NCI-H510A treated with DMSO at 0.1 percent for 48 hours (cell line): ENCODE measurements around the gene GPX4.

Source experiments
- DNase-seq: peaks from one replicate; lab custom pipeline; 2025; lab: John Stamatoyannopoulos, UW

The GPX4 gene

GRCh38 chr19:1068009-1069001, 35.5 kb upstream of the GPX4 start:
- no peak for DNase-seq

GRCh38 chr19:1069009-1069779, 34.6 kb upstream of the GPX4 start:
- DNase-seq, result no peak

GRCh38 chr19:1070576-1070930, 33.2 kb upstream of the GPX4 start:
- DNase-seq, result no peak

GRCh38 chr19:1070931-1071791, 32.6 kb upstream of the GPX4 start:
- DNase-seq, result no peak

- no peak for DNase-seq
Observed at GRCh38 chr19:1072371-1073015, 31.3 kb upstream of the GPX4 start.

- no peak for DNase-seq
Observed at GRCh38 chr19:1073063-1073955, 30.5 kb upstream of the GPX4 start.

- no peak for DNase-seq
Observed at GRCh38 chr19:1073956-1074517, 29.8 kb upstream of the GPX4 start.

GRCh38 chr19:1074544-1075283, 29.1 kb upstream of the GPX4 start:
- peak; percentile 56 for DNase-seq

- no peak for DNase-seq
Observed at GRCh38 chr19:1076046-1076386, 27.8 kb upstream of the GPX4 start.

GRCh38 chr19:1076951-1077350, 26.8 kb upstream of the GPX4 start:
- DNase-seq, result no peak

GRCh38 chr19:1079566-1080111, 24.2 kb upstream of the GPX4 start:
- DNase-seq, result peak; percentile 66

GRCh38 chr19:1080360-1081161, 23.2 kb upstream of the GPX4 start:
- DNase-seq, result no peak

GRCh38 chr19:1081301-1082164, 22.3 kb upstream of the GPX4 start:
- DNase-seq, result no peak

- DNase-seq, result peak; percentile 67
Observed at GRCh38 chr19:1082165-1082927, 21.4 kb upstream of the GPX4 start.

GRCh38 chr19:1082928-1083816, 20.6 kb upstream of the GPX4 start:
- DNase-seq, result no peak
